Activated T-cell treated with anti-CD3 and anti-CD28 coated beads, Interleukin-2, amount 50 U/mL, for 24 hours (primary cell): Measurements from ENCODE around the gene RGS7BP.
"Not testable (repeated sequence)": the region's sequence is repeated elsewhere in the genome, so short reads cannot be mapped to it uniquely, and the experiment has no call there.

Experiments used
- DNase-seq: peaks from one replicate; pipeline ENCODE4 v3.0.0-alpha.2; 2020
- H3K27ac Mint-ChIP-seq: 2 replicates; pipeline ENCODE4 v1.8.0; 2020; ENCODE audit warnings: mild to moderate bottlenecking, mixed read lengths
- H3K27me3 Mint-ChIP-seq: 2 replicates; pipeline ENCODE4 v1.8.0; 2020; ENCODE audit warnings: mixed read lengths
- H3K36me3 Mint-ChIP-seq: 2 replicates; pipeline ENCODE4 v1.8.0; 2020; ENCODE audit warnings: low read depth, mixed read lengths
- H3K4me1 Mint-ChIP-seq: 2 replicates; pipeline ENCODE4 v1.8.0; 2020; ENCODE audit warnings: low read depth, mixed read lengths
- H3K4me3 Mint-ChIP-seq: 2 replicates; pipeline ENCODE4 v1.8.0; 2020; ENCODE audit warnings: mild to moderate bottlenecking, moderate library complexity, mixed read lengths
- H3K9me3 Mint-ChIP-seq: 2 replicates; pipeline ENCODE4 v1.8.0; 2020; ENCODE audit warnings: mixed read lengths

The RGS7BP gene

DNA sequence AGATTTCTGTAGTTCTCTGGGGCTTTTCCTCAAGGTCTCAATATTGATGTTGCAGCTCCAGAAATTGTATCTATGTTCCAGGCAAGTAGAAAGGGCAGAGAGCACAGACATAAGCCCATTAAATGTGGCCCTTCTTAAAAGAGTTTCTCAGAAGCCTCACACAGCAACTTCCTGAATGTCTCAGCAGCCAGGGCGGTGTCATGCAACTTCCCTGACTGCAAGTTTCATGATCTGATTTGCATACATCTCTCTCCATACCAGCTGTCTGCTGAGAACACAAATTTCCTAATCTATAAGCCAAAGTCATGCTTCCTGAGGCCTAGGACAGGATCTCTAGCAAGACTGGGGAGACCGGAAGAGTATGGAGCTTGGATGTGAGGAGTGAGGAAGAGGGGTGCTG is 13.0 kb downstream of the RGS7BP start:
- no peak for DNase-seq
- Mint-ChIP-seq H3K9me3 (no peaks in the 10 kb centered on the region), H3K4me3 (no peak overlapping the region), H3K4me1 (no peaks in the 10 kb centered on the region), H3K27ac (no peak overlapping the region), H3K27me3 (no peaks in the 10 kb centered on the region), H3K36me3 (no peaks in the 10 kb centered on the region)

DNA sequence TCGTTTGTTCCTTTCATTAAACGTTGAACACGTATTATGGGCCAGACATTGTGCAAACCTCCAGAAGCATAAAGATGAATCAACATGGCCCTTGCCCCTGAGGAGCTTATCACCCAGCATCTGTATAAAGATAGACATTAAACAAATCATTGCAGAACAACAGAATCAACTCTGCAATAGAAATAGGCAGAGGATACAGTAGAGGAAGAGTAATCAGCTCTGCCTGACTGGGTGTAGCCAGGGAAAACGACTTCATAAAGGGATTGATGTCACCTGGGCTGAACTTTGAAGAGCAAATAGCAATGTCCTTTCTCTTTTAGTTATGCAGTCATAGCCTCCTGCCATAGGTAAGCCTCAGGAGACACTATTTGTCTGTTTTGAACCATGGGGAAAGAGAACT is 13.4 kb downstream of the RGS7BP start:
- DNase-seq: no peak
- no peaks in the 10 kb centered on the region for H3K4me1 Mint-ChIP-seq
- H3K36me3 Mint-ChIP-seq: no peaks in the 10 kb centered on the region
- H3K9me3 Mint-ChIP-seq: no peaks in the 10 kb centered on the region
- H3K4me3 Mint-ChIP-seq: no peak overlapping the region
- no peaks in the 10 kb centered on the region for H3K27me3 Mint-ChIP-seq
- no peak overlapping the region for H3K27ac Mint-ChIP-seq

DNA sequence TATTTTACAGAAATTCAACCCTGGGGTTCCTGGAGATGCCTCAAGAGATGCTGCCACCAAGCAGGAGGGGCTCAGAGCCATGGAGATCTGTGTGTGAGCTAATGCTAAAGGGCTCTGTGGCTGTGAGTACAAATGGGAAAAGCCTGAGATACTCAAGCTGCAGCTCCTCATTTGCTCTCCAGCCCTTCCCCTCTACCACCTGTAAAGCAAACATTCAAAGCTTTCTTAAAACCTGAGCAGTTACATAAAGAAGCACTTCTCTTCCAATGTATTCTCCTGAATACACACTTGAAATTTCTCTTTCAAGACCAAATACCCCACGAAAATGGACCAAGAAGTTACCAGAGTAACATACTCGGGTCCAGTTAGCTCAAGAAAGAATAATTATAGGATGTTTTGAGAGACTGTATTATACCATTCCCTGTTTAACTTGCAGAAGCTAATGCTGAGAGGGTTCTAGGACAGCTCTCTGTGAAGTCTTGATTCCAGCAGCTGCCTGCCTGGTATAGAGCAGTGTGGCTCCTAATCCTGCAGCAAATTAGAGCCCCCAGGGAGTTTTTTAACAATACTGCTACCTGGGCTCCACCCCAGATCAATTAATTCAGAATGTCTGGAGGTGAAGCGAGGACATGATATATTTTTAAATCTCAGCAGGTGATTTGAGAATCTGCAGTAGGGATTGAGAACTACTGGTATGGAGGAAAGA is 21.1 kb downstream of the RGS7BP start:
- no peaks in the 10 kb centered on the region for H3K9me3 Mint-ChIP-seq
- H3K27me3 Mint-ChIP-seq: no peaks in the 10 kb centered on the region

DNA sequence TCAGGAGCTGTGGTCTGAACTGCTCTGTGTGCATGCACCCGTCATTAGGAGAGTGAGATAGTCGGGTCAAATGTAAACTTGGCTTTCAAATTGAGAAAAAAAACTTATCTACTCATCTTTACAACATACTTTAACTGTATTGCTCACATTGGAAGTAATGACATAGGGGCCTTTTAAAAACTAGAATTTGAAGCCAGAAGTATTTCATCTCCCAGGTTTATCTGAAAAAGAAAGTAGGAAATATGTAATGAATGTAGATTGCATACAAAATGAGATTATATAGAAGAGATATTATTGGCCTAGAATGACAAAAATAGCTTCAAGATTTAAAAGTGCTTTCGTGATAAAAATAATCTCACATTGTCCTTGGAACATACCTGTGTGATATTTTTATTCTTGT is 24.3 kb downstream of the RGS7BP start:
- no peak for DNase-seq
- Mint-ChIP-seq H3K4me3 (no peak overlapping the region), H3K36me3 (no peaks in the 10 kb centered on the region), H3K4me1 (no peaks in the 10 kb centered on the region), H3K9me3 (no peaks in the 10 kb centered on the region), H3K27me3 (no peaks in the 10 kb centered on the region), H3K27ac (no peak overlapping the region)

More for the DNA sequence above, 21.1 kb downstream of the RGS7BP start:
- H3K4me1 Mint-ChIP-seq: no peaks in the 10 kb centered on the region
- no peak for DNase-seq
- H3K4me3 Mint-ChIP-seq: no peak overlapping the region
- no peak overlapping the region for H3K27ac Mint-ChIP-seq
- H3K36me3 Mint-ChIP-seq: no peaks in the 10 kb centered on the region

DNA sequence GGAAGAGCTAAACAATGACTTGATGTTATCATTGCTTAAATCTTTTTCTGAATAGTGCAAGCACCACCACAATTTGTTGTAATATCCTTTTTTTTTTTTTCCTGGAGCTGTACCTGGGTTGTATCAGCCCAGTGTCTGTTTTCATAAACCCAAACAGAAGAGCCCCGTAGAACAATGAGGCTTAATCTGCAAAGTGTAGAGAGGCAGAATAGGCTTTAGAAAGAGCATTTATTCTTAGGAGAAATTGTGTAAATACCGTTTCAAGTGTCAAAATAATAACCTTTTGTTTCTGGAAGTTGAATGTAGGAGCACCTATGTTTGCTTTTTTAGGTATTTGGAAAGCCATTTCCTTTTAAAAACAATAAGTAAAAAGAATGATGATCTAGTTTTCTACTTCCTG is 26.4 kb downstream of the RGS7BP start:
- Mint-ChIP-seq H3K4me1 (no peaks in the 10 kb centered on the region), H3K27ac (no peak overlapping the region), H3K4me3 (no peak overlapping the region), H3K9me3 (no peaks in the 10 kb centered on the region), H3K27me3 (no peaks in the 10 kb centered on the region), H3K36me3 (no peaks in the 10 kb centered on the region)
- no peak for DNase-seq

GRCh38 chr5:64532657-64533056 is 26.8 kb downstream of the RGS7BP start:
- no peaks in the 10 kb centered on the region for H3K27me3 Mint-ChIP-seq
- H3K4me1 Mint-ChIP-seq: no peaks in the 10 kb centered on the region
- no peak overlapping the region for H3K4me3 Mint-ChIP-seq
- no peaks in the 10 kb centered on the region for H3K9me3 Mint-ChIP-seq
- DNase-seq: no peak
- H3K27ac Mint-ChIP-seq: no peak overlapping the region
- no peaks in the 10 kb centered on the region for H3K36me3 Mint-ChIP-seq

DNA sequence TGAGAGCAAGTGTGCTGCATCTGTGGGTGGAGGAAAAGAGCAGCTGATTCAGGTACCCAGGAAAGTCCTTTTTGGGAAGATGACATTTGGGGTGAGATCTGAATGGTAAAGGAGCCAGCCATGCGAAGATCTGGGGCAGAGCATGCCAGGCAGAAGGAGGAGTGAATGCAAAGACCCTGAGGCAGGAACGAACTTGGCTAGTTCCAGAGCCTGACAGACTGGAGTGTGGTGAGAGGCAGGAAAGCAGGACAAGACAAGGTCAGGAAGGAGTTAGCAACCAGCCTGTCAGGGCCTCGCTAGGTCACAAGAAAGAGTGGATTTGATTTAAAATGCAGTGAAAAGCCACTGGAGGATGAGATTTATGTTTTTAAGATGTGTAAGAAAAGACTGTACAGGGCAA is 28.2 kb downstream of the RGS7BP start:
- Mint-ChIP-seq H3K27ac (no peak overlapping the region), H3K4me3 (no peak overlapping the region), H3K4me1 (no peaks in the 10 kb centered on the region), H3K27me3 (no peaks in the 10 kb centered on the region), H3K9me3 (no peaks in the 10 kb centered on the region), H3K36me3 (no peaks in the 10 kb centered on the region)
- no peak for DNase-seq

DNA sequence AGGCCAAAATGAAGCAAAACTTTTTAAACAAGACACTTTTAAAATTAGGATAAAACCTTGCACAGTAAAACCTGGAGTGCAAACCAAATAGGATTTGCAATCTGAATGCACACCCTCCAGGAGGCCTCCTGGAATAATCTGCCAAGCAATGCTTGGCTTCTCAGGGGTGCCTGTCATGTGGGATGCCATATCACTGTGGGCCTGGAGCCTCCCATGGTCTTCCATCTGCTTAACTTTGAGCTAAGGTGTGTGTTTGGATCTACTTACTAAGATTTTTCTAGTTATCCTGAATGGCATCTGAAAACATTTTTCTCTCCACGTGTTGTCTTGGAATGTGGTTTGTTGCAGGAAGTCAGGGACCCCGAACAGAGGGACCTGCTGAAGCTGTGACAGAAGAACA is 52.1 kb downstream of the RGS7BP start:
- DNase-seq: no peak
- Mint-ChIP-seq H3K4me1 (no peaks in the 10 kb centered on the region), H3K27ac (no peak overlapping the region), H3K27me3 (peaks cover 1% of the 10 kb centered on the region), H3K9me3 (peaks cover 10% of the 10 kb centered on the region), H3K36me3 (no peaks in the 10 kb centered on the region), H3K4me3 (no peak overlapping the region)

GRCh38 chr5:64558641-64559040 is 52.8 kb downstream of the RGS7BP start:
- H3K4me1 Mint-ChIP-seq, H3K36me3 Mint-ChIP-seq: not testable (repeated sequence)

DNA sequence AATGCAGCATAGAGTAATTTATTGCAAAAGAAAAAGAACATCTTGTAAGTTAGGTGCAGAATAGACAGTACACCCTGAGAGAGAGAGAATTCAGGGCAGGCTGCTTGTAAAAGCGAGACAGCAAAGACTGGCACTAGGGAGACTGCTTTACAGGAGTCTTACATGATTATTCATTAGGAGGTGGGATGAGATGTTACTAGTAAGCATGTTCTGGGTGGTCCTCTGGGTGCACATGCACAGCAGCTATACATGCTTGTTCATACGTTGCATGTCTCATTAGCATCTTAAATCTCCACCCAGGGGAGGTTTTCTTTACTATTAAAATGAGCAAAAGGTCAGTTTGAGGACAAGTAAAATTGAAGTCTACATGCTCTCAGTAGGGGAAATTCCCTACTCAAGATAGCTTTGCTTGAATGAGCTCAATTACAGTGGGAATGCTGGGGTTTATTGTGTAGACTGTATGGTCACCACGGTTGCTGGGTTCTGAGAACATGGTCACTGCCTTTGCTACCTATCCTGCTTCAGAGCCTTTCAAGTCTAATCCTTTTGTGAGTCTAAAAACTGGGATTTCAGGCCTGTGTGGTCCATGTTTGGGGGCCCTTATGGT is 60.6 kb downstream of the RGS7BP start:
- Mint-ChIP-seq H3K27ac (no peak overlapping the region), H3K27me3 (peaks cover 3% of the 10 kb centered on the region), H3K36me3 (no peaks in the 10 kb centered on the region), H3K4me3 (no peak overlapping the region), H3K9me3 (no peaks in the 10 kb centered on the region), H3K4me1 (no peaks in the 10 kb centered on the region)
- no peak for DNase-seq

More at GRCh38 chr5:64558641-64559040, 52.8 kb downstream of the RGS7BP start:
- not testable (repeated sequence) for H3K27ac Mint-ChIP-seq, H3K9me3 Mint-ChIP-seq, H3K27me3 Mint-ChIP-seq, DNase-seq, H3K4me3 Mint-ChIP-seq

- no peaks in the 10 kb centered on the region for H3K36me3 Mint-ChIP-seq
- no peaks in the 10 kb centered on the region for H3K4me1 Mint-ChIP-seq
- peaks cover 4% of the 10 kb centered on the region for H3K27me3 Mint-ChIP-seq
- DNase-seq: no peak
- H3K4me3 Mint-ChIP-seq: no peak overlapping the region
- no peaks in the 10 kb centered on the region for H3K9me3 Mint-ChIP-seq
- H3K27ac Mint-ChIP-seq: no peak overlapping the region
Observed at GRCh38 chr5:64569858-64570257, 64.0 kb downstream of the RGS7BP start.

- Mint-ChIP-seq H3K4me3 (no peak overlapping the region), H3K4me1 (no peaks in the 10 kb centered on the region), H3K27ac (no peak overlapping the region), H3K27me3 (peaks cover 8% of the 10 kb centered on the region), H3K9me3 (no peaks in the 10 kb centered on the region), H3K36me3 (no peaks in the 10 kb centered on the region)
- DNase-seq: no peak
Observed at GRCh38 chr5:64570395-64570996, 64.7 kb downstream of the RGS7BP start.

- DNase-seq: no peak
- H3K27ac Mint-ChIP-seq: no peak overlapping the region
Observed at GRCh38 chr5:64575561-64575960, 69.7 kb downstream of the RGS7BP start.

GRCh38 chr5:64576250-64576649 is 70.4 kb downstream of the RGS7BP start:
- no peak overlapping the region for H3K4me3 Mint-ChIP-seq
- H3K27ac Mint-ChIP-seq: no peak overlapping the region
- no peaks in the 10 kb centered on the region for H3K4me1 Mint-ChIP-seq
- peaks cover 34% of the 10 kb centered on the region for H3K27me3 Mint-ChIP-seq
- H3K36me3 Mint-ChIP-seq: no peaks in the 10 kb centered on the region
- DNase-seq: no peak
- H3K9me3 Mint-ChIP-seq: no peaks in the 10 kb centered on the region

More at GRCh38 chr5:64575561-64575960, 69.7 kb downstream of the RGS7BP start:
- Mint-ChIP-seq H3K4me1 (no peaks in the 10 kb centered on the region), H3K9me3 (no peaks in the 10 kb centered on the region), H3K36me3 (no peaks in the 10 kb centered on the region), H3K27me3 (peaks cover 34% of the 10 kb centered on the region), H3K4me3 (no peak overlapping the region)

DNA sequence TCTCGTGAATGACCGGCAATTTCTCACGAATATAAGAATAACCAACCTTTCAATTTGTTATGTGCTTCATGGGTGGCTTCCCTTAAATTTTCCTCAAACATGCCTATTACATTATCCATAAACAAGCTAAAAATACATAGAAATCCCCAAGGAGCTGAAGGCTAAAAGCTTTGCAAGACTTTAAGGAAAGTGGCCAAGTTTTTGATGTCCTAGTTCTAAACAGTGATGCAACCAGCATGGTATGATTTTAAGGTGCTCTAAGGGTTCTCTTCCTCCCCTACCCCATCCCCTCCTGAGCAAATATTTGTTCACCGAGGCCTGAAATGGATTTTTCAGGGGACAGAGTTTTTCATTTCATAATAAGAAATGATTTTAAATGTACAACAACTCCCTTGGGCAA is 79.8 kb downstream of the RGS7BP start:
- DNase-seq: no peak
- no peak overlapping the region for H3K4me3 Mint-ChIP-seq
- no peaks in the 10 kb centered on the region for H3K36me3 Mint-ChIP-seq
- no peaks in the 10 kb centered on the region for H3K4me1 Mint-ChIP-seq
- no peak overlapping the region for H3K27ac Mint-ChIP-seq
- peaks cover 33% of the 10 kb centered on the region for H3K27me3 Mint-ChIP-seq
- H3K9me3 Mint-ChIP-seq: no peaks in the 10 kb centered on the region
